HG03460 (cell line): ENCODE data around the gene UFD1.

ENCODE experiments used
- ATAC-seq: cut with Tn5 transposase; IDR thresholded peaks from one replicate; pipeline ENCODE4 v1.9.1; 2021; ENCODE audit not compliant: unreplicated experiment

Gene UFD1

DNA sequence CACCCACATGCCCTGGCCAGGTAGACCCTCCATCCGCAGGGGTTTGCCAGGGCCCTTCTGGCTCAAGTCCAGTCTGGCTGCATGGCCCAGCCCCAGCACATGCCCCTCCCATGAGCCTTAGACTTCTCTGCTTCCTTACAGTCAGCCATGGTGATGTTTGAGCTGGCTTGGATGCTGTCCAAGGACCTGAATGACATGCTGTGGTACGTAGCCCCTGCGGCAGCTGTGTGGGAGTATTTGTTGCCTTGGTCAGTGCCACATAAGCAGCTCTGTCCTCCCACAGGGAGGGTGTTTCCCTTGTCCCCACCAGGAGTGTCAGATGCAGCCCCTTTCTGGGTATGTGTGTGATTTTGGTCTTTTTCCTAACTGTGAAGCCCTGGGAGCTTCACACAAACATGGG is 18.3 kb upstream of the UFD1 start:
- ATAC-seq, result no peak

DNA sequence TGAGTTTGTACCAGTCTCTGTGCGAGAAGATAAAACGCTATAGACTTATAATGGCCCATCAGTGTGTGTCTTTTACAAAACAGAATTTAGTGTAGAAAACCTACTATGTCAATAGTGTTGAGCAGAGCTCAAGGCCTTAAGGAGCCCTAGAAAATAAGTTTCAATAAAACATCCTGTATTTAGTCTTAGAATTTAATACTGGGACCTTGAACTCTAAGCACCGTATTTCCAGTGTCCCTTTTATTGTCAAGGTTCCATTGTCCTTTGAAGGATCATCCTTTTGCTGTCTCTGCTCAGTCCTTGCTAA is 17.3 kb upstream of the UFD1 start:
- ATAC-seq, result no peak

DNA sequence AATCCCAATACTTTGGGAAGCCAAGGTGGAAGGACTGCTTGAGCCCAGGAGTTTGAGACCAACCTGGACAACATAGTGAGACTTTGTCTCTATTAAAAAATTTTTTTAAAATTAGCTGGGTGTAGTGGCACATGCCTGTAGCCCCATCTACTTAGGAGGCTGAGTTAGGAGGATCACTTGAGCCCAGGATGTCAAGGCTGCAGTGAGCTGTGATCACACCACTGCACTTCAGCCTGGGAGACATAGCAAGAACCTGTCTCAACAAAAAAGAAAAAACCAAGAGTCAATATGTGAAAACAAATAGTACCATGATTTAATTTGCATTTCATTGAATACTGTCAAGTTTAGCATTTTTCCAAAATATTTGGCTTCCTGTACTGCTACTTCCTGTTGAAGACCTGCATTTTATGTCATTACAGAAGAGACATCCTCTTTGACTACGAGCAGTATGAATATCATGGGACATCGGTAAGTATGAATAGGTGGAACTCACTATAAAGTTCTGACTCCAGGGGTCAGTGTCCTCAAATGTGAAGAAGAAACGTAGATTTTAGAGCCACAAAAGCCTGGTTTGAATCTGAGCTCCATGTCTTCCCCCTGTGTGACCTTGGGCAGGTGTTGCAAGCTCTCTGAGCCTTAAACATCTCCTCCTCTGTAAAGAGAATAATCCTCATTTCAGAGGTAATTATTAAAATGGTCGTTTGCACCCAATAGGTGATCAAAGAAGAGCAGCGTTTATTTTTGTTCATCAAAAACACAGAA is 16.8 kb upstream of the UFD1 start:
- ATAC-seq, result no peak

- ATAC-seq, result no peak
These were observed 15.7 kb upstream of the UFD1 start for GRCh38 chr22:19494676-19495173.

DNA sequence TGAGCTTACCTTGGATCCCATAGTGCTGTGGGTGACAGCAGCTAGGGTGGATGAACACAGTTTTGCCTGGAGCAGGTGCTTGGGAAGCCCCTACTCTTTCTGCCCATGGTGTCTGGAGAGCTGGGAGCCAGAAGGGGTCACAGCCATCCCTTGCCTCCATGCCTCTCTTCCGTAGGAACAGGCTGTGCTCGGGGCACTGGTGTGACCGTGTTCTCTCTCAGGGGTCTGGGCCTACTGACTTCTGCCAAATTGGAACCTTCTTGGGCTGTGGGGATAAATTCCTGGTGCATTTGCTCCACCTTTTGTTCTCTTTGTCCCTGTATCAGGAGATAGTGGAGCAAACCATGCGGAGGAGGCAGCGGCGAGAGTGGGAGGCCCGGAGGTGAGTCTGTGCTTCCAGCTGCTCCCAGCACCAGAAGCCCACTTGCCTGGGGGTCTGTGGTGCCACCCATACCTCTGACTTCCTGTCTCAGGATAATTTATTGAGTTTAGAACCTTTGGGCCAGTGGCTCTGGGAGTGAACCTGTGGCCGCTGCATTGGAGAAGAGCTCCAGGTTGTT is 15.1 kb upstream of the UFD1 start:
- no peak for ATAC-seq

DNA sequence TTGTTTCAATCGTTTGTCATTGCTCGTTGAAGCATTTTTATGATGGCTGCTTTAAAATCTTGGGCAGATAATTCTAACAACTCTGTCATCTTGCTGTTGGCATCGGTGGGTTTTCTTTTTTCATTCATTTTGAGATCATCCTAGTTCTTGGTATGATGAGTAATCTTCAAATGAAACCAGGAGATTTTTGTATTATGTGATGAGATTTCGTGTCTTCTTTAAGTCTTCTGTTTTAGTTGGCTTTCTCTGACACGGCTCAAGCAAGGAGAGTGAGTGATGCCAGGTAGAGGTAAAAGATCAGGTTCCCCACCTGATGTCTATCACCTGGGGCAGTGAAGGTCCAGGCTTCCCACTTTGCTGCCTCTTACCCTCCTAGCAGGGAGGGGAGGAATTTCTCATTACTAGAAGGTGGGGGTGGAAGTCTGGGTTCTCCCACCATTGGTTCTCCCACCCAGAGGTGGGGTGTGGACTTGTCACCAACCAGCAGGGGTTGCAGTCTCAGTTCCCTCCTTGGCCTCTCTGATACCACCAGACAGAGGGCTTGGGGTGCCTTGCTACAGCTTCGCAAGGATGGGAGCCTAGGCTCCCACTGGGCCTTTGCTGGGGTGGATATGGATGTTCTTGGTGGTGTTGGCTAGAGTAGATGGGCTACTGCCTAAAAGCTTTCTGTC is 13.6 kb upstream of the UFD1 start:
- ATAC-seq, result no peak

GRCh38 chr22:19490628-19491230 is 11.7 kb upstream of the UFD1 start:
- ATAC-seq, result no peak

GRCh38 chr22:19488884-19489843 is 10.2 kb upstream of the UFD1 start:
- ATAC-seq, result no peak

DNA sequence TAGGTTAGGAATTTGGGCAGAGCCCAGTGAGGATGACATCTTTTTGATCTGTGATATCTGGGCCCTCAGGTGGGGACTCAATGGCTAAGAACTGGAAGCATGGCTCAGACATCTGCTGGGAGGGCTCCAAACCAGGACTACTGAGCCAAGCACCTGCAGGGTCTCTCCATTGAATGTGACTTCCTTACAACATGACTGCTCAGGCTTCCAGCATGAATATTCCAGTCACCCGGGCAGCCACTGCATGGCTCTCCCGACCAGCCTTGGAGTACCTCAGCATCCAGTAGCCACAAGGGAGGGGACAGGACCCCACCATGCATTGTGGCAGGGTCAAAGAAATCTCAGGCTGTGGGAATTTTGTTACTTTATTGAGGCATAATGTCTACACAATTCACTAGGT is 9.3 kb upstream of the UFD1 start:
- ATAC-seq, result no peak

- no peak for ATAC-seq
These were observed 4.7 kb upstream of the UFD1 start for GRCh38 chr22:19483481-19484244.

- ATAC-seq, result no peak
These were observed 3.3 kb upstream of the UFD1 start for GRCh38 chr22:19482297-19482696.

DNA sequence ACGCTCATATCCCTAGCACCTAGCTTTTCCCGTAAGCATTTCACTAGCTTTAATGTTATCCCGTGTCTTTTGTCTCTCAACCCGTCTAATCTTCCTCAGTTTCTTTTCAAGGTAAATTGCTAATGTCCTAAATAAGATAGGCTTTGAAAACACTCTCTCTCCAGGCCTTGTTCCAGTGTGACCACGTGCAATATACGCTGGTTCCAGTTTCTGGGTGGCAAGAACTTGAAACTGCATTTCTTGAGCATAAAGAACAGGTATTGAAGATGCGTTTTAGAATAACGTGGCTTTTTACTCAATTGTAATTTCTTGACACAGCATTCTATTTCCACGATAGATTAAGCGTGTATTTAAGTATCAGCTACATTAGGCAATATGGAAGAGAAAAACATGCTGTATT is 1.8 kb upstream of the UFD1 start:
- no peak for ATAC-seq

GRCh38 chr22:19480173-19480568 is 1.2 kb upstream of the UFD1 start:
- no peak for ATAC-seq

DNA sequence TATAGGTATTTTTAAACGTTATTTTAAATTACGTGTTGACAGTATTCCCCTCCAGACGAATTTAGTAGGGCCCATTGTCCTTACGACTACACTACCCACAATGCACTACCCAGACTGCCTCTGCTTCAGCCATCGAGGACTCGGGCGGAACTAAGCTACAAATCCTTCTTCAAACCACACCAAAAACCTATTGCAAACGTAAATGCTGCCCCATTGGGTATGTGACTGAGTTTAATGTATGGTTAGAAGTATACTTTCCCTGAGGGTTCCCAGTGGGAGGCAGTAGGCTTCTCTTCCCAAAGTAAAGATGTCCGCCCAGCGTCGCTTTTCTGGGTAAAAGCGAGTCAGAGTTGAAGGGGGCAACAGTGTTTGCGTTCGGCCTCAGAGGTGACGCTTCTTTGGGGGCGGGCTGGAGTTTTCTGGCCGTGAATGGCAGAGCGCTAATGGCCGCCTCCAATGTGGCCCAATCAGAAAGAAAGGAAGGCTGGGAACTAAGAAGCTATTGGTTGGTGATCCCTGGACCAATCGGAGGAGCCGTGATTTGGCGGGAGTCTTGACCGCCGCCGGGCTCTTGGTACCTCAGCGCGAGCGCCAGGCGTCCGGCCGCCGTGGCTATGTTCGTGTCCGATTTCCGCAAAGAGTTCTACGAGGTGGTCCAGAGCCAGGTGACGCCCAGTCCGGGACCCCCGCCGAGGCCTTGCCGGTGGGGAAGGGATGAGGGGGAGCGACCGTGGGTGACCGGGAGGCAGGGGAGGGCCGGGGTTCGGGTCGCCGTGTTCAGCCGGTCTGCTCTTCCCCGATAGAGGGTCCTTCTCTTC is 571 bp upstream of the UFD1 start, which contains the start of gene CDC45:
TSS of gene CDC45 (plus strand) at position 566 of the 818 bp plus-strand sequence. CDS start at position 615, 49 bp downstream.
- ATAC-seq, result peak; percentile 82

DNA sequence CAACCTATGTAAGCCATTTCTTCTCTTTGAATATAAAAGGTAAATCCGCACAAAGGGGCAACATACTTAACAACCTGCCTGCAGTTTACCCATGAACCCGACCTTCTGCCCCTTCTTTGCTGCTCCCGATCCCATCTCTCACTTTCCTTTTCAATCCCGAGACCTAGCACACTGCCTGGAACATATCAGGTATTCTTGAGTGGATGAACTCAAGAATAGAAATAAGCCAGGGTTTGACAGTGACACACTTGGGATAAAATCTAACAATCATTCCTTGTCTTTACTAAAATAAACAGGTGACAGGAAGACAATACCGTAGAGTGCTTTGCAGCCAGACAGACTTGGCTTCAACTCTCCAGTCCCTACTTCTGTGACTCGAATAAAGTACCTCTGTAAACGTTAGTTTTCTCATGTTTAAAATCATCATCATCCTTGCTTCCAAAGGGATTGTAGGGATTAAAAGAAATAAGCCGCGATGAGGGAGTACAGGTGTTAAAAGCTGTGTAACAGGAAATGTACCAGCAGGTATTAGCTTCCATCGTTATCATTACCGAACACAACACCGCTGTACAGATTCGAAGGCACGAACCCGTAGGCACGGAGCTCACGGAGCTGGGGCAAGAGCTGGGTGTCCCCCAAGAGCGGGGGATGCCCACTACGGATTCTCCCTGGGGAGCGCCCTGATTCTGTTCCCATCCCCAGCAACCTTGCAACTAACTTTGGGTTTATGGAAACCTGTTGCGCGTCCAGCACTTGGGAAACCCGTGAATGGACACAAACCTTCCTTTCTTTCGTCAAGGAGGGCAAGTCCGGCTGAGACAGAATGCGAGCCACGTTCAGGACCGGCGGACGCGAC is 720 bp downstream of the UFD1 start:
- no peak for ATAC-seq

DNA sequence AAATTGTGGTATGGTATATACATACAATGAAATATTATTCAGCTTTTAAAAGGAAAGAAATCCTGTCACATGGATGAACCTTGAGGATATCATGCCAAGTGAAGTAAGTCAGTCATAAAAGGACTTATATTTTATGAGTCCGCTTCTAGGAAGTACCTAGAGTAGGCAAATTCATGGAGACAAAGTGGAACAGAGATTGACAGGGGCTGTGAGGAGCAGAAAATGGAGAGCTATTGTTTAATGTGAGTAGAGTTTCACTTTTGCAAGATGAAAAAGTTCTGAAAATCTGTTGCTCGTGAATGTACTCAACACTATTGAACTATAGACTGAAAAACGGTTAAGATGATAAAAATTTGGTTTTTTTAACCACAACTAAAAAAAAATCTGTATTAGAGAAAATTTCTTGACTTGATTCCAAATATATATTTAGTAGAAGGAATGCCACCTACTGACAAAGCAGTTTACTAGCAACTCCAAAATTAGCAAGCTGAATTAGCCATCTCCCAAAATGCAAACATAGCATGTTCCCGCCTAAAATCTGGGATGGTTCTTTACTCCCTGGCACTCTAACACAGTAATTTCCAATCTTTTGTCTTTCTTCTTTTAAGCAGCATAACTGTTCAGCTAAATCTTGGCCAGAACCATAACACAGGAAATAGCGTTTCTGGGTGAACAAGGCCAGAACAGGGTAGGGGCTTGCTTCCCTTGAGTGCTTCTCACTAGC is 1.5 kb downstream of the UFD1 start:
- no peak for ATAC-seq

DNA sequence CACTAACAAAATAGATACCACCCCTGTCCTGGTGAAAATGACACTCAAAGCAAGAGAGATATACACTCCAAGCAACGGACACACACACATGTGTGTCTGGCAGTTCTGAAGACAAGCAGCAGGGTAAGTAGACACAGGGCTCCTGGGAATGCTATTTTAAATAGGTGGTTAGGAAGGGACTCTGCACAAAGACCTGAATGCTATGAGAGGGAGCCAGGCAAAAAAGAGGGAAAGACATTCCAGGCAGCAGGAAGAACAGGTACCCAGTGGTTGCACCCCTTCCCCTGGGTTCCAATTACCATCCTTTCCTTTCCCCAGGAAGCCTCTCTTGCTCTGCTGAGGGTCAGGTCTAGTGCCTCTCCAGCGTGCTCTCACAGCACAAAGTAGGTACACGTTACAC is 3.0 kb downstream of the UFD1 start:
- ATAC-seq, result no peak

DNA sequence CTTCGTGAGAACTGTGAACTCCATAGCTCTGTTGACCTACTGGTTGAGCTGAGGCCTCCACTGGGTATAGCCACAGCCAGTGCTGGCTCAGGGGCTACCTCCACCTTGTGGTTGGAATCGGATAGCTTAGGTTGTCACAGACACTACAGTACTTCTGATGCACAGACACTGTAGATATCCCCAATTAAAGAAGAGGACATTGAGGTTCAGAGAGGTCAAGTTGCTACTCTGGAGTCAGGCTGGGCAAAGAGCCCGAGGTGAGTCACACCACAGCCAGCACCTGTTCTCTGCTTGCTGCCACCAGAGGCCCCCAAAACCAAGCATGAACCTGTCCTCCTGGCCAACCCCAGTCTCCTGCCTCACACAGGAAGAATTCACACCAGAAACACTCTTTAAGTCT is 5.4 kb downstream of the UFD1 start:
- no peak for ATAC-seq
